D721Med (cell line): ENCODE results near the gene CDCA3.

Experiments used
- DNase-seq: peaks from one replicate; pipeline ENCODE4 v3.0.0; 2011; ENCODE audit warnings: low spot score; ENCODE audit not compliant: insufficient read length
- FAIRE-seq: peaks from 2 replicates; lab custom pipeline; 2011; peaks lifted over from hg19 to GRCh38; lab: Jason Lieb, UNC
- CTCF ChIP-seq: IDR thresholded peaks from 2 replicates; pipeline ENCODE4 v1.5.1; 2012; ENCODE audit warnings: mild to moderate bottlenecking, control low read depth; ENCODE audit not compliant: insufficient read depth; ENCODE audit errors: missing control alignments

The CDCA3 gene

GRCh38 chr12:6816598-6816997, 34.5 kb downstream of the CDCA3 start:
- no peak for TF ChIP-seq CTCF
- FAIRE-seq, result no peak
- no peak for DNase-seq

GRCh38 chr12:6813363-6813762, 37.7 kb downstream of the CDCA3 start:
- FAIRE-seq, result no peak
- TF ChIP-seq CTCF, result no peak
- DNase-seq, result no peak

- TF ChIP-seq CTCF, result no peak
- DNase-seq (no peak), FAIRE-seq (no peak)
Measured at GRCh38 chr12:6810758-6811157, 40.3 kb downstream of the CDCA3 start.

GRCh38 chr12:6809056-6809455, 42.0 kb downstream of the CDCA3 start:
- FAIRE-seq (no peak), DNase-seq (no peak)
- TF ChIP-seq CTCF, result no peak

GRCh38 chr12:6807170-6807569, 43.9 kb downstream of the CDCA3 start:
- FAIRE-seq (no peak), DNase-seq (no peak)
- no peak for TF ChIP-seq CTCF

GRCh38 chr12:6799147-6799546, 51.9 kb downstream of the CDCA3 start:
- TF ChIP-seq CTCF, result no peak
- no peak for FAIRE-seq
- DNase-seq, result no peak
